ENCODE results near the gene ZBTB11. TPM values are rescaled to one million over a fixed set of nuclear protein-coding genes. Genes with fewer than 3 reads are reported as not detected.
A peak's percentile ranks its signal among the peaks of the same experiment; 100 is the strongest.

Gene ZBTB11
- total RNA-seq, 1 donor from 2014 or later = 16.9 TPM

GRCh38 chr3:101677436-101678286 is 729 bp upstream of the ZBTB11 start:
- Histone ChIP-seq H3K4me3 (ENCODE audit: low read depth, low read length) (peak overlapping the region; percentile 23), H3K36me3 (ENCODE audit: control insufficient read depth, insufficient read depth, low read length) (peaks cover 1% of the 10 kb centered on the region), H3K27me3 (ENCODE audit: control insufficient read depth, insufficient read depth, low read length) (no peaks in the 10 kb centered on the region)
- TF ChIP-seq CTCF (IDR thresholded peaks at IDR 0.05; ENCODE audit: insufficient read depth, low read length, poor library complexity, severe bottlenecking) = no peak
- no peak for DNase-seq (ENCODE audit: low read depth)

GRCh38 chr3:101676216-101676764 is 642 bp downstream of the ZBTB11 start:
- Histone ChIP-seq H3K4me3 (ENCODE audit: low read depth, low read length) (peak overlapping the region; percentile 96), H3K27me3 (ENCODE audit: control insufficient read depth, insufficient read depth, low read length) (no peaks in the 10 kb centered on the region), H3K36me3 (ENCODE audit: control insufficient read depth, insufficient read depth, low read length) (no peaks in the 10 kb centered on the region)
- TF ChIP-seq CTCF (IDR thresholded peaks at IDR 0.05; ENCODE audit: insufficient read depth, low read length, poor library complexity, severe bottlenecking) = no peak
- peak; percentile 69 for DNase-seq (ENCODE audit: low read depth)

- no peak for DNase-seq (ENCODE audit: low read depth)
- H3K4me3 ChIP-seq (ENCODE audit: low read depth, low read length) = peak overlapping the region; percentile 96
- TF ChIP-seq CTCF (IDR thresholded peaks at IDR 0.05; ENCODE audit: insufficient read depth, low read length, poor library complexity, severe bottlenecking) = no peak
- H3K36me3 ChIP-seq (ENCODE audit: control insufficient read depth, insufficient read depth, low read length) = no peaks in the 10 kb centered on the region
- H3K27me3 ChIP-seq (ENCODE audit: control insufficient read depth, insufficient read depth, low read length) = no peaks in the 10 kb centered on the region
Observed at GRCh38 chr3:101675709-101676215, 1.2 kb downstream of the ZBTB11 start.

GRCh38 chr3:101674518-101674917 is 2.4 kb downstream of the ZBTB11 start:
- DNase-seq (ENCODE audit: low read depth) = no peak
- no peak overlapping the region for H3K4me3 ChIP-seq (ENCODE audit: low read depth, low read length)
- no peak for TF ChIP-seq CTCF (IDR thresholded peaks at IDR 0.05; ENCODE audit: insufficient read depth, low read length, poor library complexity, severe bottlenecking)
- no peaks in the 10 kb centered on the region for H3K36me3 ChIP-seq (ENCODE audit: control insufficient read depth, insufficient read depth, low read length)
- H3K27me3 ChIP-seq (ENCODE audit: control insufficient read depth, insufficient read depth, low read length) = no peaks in the 10 kb centered on the region

GRCh38 chr3:101673953-101674352 is 3.0 kb downstream of the ZBTB11 start:
- no peaks in the 10 kb centered on the region for H3K36me3 ChIP-seq (ENCODE audit: control insufficient read depth, insufficient read depth, low read length)
- H3K27me3 ChIP-seq (ENCODE audit: control insufficient read depth, insufficient read depth, low read length) = no peaks in the 10 kb centered on the region
- no peak overlapping the region for H3K4me3 ChIP-seq (ENCODE audit: low read depth, low read length)
- DNase-seq (ENCODE audit: low read depth) = no peak
- TF ChIP-seq CTCF (IDR thresholded peaks at IDR 0.05; ENCODE audit: insufficient read depth, low read length, poor library complexity, severe bottlenecking) = no peak

All from kidney epithelial cell (primary cell).